Neural cell (in vitro differentiated cells): ENCODE data around the gene OTP. TPM values are rescaled to one million over a fixed set of nuclear protein-coding genes. Genes with fewer than 3 reads are reported as not detected.

ENCODE experiments used
- H2AFZ ChIP-seq: fragments of 200-600, 300-800 bp; sonication (generic), shearing (Covaris generic); 2 replicates; pipeline ENCODE4 v1.6.0; 2014; ENCODE audit warnings: low read depth, mild to moderate bottlenecking, antibody characterized with exemption, low read length, moderate library complexity
- H3F3A ChIP-seq: fragments of 200-600 bp; shearing (Covaris generic); 2 replicates; pipeline ENCODE4 v1.6.1; 2016; ENCODE audit warnings: mild to moderate bottlenecking, moderate library complexity, mixed read lengths, antibody characterized with exemption, low read length; ENCODE audit not compliant: insufficient read depth, poor library complexity, severe bottlenecking
- H3K27ac ChIP-seq: fragments of 200-600, 300-800 bp; sonication (generic), shearing (Covaris generic); 2 replicates; pipeline ENCODE4 v1.5.1; 2014; ENCODE audit warnings: mild to moderate bottlenecking, low read length, moderate library complexity
- H3K27me3 ChIP-seq: fragments of 300-800, 200-600 bp; sonication (generic), shearing (Covaris generic); 2 replicates; pipeline ENCODE4 v1.6.0; 2014; ENCODE audit warnings: mild to moderate bottlenecking, low read depth, low read length, moderate library complexity; ENCODE audit not compliant: insufficient read depth
- H3K36me3 ChIP-seq: fragments of 300-800, 200-600 bp; sonication (generic), shearing (Covaris generic); 2 replicates; pipeline ENCODE4 v1.5.1; 2014; ENCODE audit warnings: mild to moderate bottlenecking, antibody characterized with exemption, low read length, moderate library complexity; ENCODE audit not compliant: insufficient read depth
- H3K4me2 ChIP-seq: fragments of 300-800, 200-600 bp; sonication (generic), shearing (Covaris generic); 2 replicates; pipeline ENCODE4 v1.6.0; 2014; ENCODE audit warnings: mild to moderate bottlenecking, low read length
- H3K4me3 ChIP-seq: fragments of 300-800, 200-600 bp; sonication (generic), shearing (Covaris generic); 2 replicates; pipeline ENCODE4 v1.5.1; 2014; ENCODE audit warnings: mild to moderate bottlenecking, low read length, moderate library complexity
- H3K79me2 ChIP-seq: fragments of 200-600 bp; shearing (Covaris generic); replicated peaks from 2 replicates; pipeline ENCODE4 v1.6.0; 2014; ENCODE audit warnings: mild to moderate bottlenecking, low read length, moderate library complexity; ENCODE audit not compliant: insufficient read depth
- H3K9ac ChIP-seq: fragments of 300-800, 200-600 bp; sonication (generic), shearing (Covaris generic); 2 replicates; pipeline ENCODE4 v1.6.1; 2016; ENCODE audit warnings: mild to moderate bottlenecking, low read length, mixed read lengths
- H3K9me2 ChIP-seq: fragments of 200-600 bp; shearing (Covaris generic); 2 replicates; pipeline ENCODE4 v1.6.1; 2016; ENCODE audit warnings: mild to moderate bottlenecking, low read length, mixed read lengths; ENCODE audit not compliant: insufficient read depth
- H3K9me3 ChIP-seq: fragments of 200-600, 300-800 bp; sonication (generic), shearing (Covaris generic); 2 replicates; pipeline ENCODE4 v1.6.1; 2016; ENCODE audit warnings: mild to moderate bottlenecking, mixed run types, low read length, moderate library complexity, mixed read lengths
- H4K20me1 ChIP-seq: fragments of 200-600 bp; shearing (Covaris generic); 2 replicates; pipeline ENCODE4 v1.6.1; 2016; ENCODE audit warnings: mild to moderate bottlenecking, mixed run types; ENCODE audit not compliant: insufficient read depth
- CTCF ChIP-seq: fragments of 450-650 bp; IDR thresholded peaks from 2 replicates; pipeline ENCODE4 v1.5.1; 2014; ENCODE audit warnings: antibody characterized with exemption, mild to moderate bottlenecking, moderate library complexity; ENCODE audit not compliant: poor library complexity, severe bottlenecking
- EP300 ChIP-seq: fragments of 450-650 bp; conservative IDR thresholded peaks from 2 replicates; pipeline ENCODE4 v1.6.1; 2014; ENCODE audit warnings: antibody characterized with exemption, mild to moderate bottlenecking, moderate library complexity; ENCODE audit not compliant: poor library complexity, severe bottlenecking
- EZH2 ChIP-seq: fragments of 200-600, 300-800 bp; shearing (Covaris generic), sonication (generic); IDR thresholded peaks from 2 replicates; pipeline ENCODE4 v1.6.1; 2014; ENCODE audit warnings: antibody characterized with exemption, low read length, borderline replicate concordance, mild to moderate bottlenecking; ENCODE audit not compliant: insufficient read depth, poor library complexity, severe bottlenecking
- MXI1 ChIP-seq: fragments of 450-650 bp; conservative IDR thresholded peaks from 2 replicates; pipeline ENCODE4 v1.6.1; 2014; ENCODE audit warnings: antibody characterized with exemption, mild to moderate bottlenecking; ENCODE audit not compliant: poor library complexity, severe bottlenecking
- POLR2AphosphoS5 ChIP-seq: IDR thresholded peaks from 2 replicates; pipeline ENCODE4 v1.6.1; 2012
- RAD21 ChIP-seq: fragments of 450-650 bp; conservative IDR thresholded peaks from 2 replicates; pipeline ENCODE4 v1.6.1; 2014; ENCODE audit warnings: antibody characterized with exemption, mild to moderate bottlenecking, moderate library complexity
- REST ChIP-seq: IDR thresholded peaks from 2 replicates; pipeline ENCODE4 v1.6.1; 2012; ENCODE audit warnings: borderline replicate concordance
- SMC3 ChIP-seq: fragments of 450-650 bp; conservative IDR thresholded peaks from 2 replicates; pipeline ENCODE4 v1.6.1; 2014; ENCODE audit warnings: antibody characterized with exemption, mild to moderate bottlenecking, moderate library complexity; ENCODE audit not compliant: poor library complexity
- TAF1 ChIP-seq: IDR thresholded peaks from 2 replicates; pipeline ENCODE4 v1.6.1; 2012; ENCODE audit warnings: low read depth
- polyA plus RNA-seq: library from polyadenylated mRNA; depleted of rRNA; stranded (reverse); fragments of >200 nt; gene quantifications from 2 replicates; pipeline ENCODE4 v1.2.3, GENCODE V29; 2014

The OTP gene
- polyA plus RNA-seq, 1 donor from 2014 or later: not detected

- TF ChIP-seq TAF1: no peak
- TF ChIP-seq EP300: no peak
These were observed 15.2 kb downstream of the OTP start (continued) for GRCh38 chr5:77623203-77623740.

GRCh38 chr5:77621440-77621839, 17.1 kb downstream of the OTP start:
- H3K36me3 ChIP-seq: no peaks in the 10 kb centered on the region
- H3K9me3 ChIP-seq: no peaks in the 10 kb centered on the region
- no peaks in the 10 kb centered on the region for H3K79me2 ChIP-seq
- no peak overlapping the region for H3K4me2 ChIP-seq
- no peak overlapping the region for H3K9ac ChIP-seq
- H3K27me3 ChIP-seq: peaks cover 59% of the 10 kb centered on the region
- TF ChIP-seq MXI1 (no peak), POLR2AphosphoS5 (no peak)
- no peaks in the 10 kb centered on the region for H4K20me1 ChIP-seq
- no peak overlapping the region for H3K27ac ChIP-seq
- no peaks in the 10 kb centered on the region for H3K9me2 ChIP-seq
- no peak overlapping the region for H2AFZ ChIP-seq
- no peak overlapping the region for H3K4me3 ChIP-seq
- no peaks in the 10 kb centered on the region for H3F3A ChIP-seq

GRCh38 chr5:77620405-77620804, 18.1 kb downstream of the OTP start:
- no peaks in the 10 kb centered on the region for H3F3A ChIP-seq
- TF ChIP-seq POLR2AphosphoS5: no peak
- TF ChIP-seq REST: no peak
- no peak for TF ChIP-seq SMC3
- no peak for TF ChIP-seq EZH2
- TF ChIP-seq RAD21: no peak
- TF ChIP-seq CTCF: no peak
- TF ChIP-seq TAF1: no peak
- TF ChIP-seq EP300: no peak
- no peak for TF ChIP-seq MXI1
- peaks cover 49% of the 10 kb centered on the region for H3K27me3 ChIP-seq
- H3K9me3 ChIP-seq: no peaks in the 10 kb centered on the region
- no peak overlapping the region for H3K4me3 ChIP-seq
- no peak overlapping the region for H3K4me2 ChIP-seq
- no peaks in the 10 kb centered on the region for H3K36me3 ChIP-seq
- no peak overlapping the region for H3K9ac ChIP-seq
- H4K20me1 ChIP-seq: no peaks in the 10 kb centered on the region
- H3K27ac ChIP-seq: no peak overlapping the region
- no peaks in the 10 kb centered on the region for H3K9me2 ChIP-seq
- no peaks in the 10 kb centered on the region for H3K79me2 ChIP-seq
- no peak overlapping the region for H2AFZ ChIP-seq
